H9 (cell line): ENCODE measurements around the gene PNPLA4. TPM values are rescaled to one million over a fixed set of nuclear protein-coding genes. Genes with fewer than 3 reads are reported as not detected.

Source experiments
- DNase-seq: peaks from one replicate; pipeline ENCODE4 v3.0.0-alpha.2; 2017
- H2AFZ ChIP-seq: one replicate; pipeline ENCODE4 v1.6.1; 2013; ENCODE audit warnings: mild to moderate bottlenecking, low read length, control low read depth, moderate library complexity
- H2AK5ac ChIP-seq: 2 replicates; pipeline ENCODE4 v1.6.1; 2013; ENCODE audit warnings: low read length, control low read depth, mixed read lengths; ENCODE audit not compliant: insufficient read length
- H2BK120ac ChIP-seq: one replicate; pipeline ENCODE4 v1.6.1; 2013; ENCODE audit warnings: low read depth, mild to moderate bottlenecking, low read length, control low read depth, inconsistent platforms; ENCODE audit not compliant: poor library complexity, severe bottlenecking
- H2BK12ac ChIP-seq: 2 replicates; pipeline ENCODE4 v1.6.1; 2013; ENCODE audit warnings: low read length, control low read depth, mixed read lengths, low read depth; ENCODE audit not compliant: insufficient read length
- H2BK15ac ChIP-seq: 2 replicates; pipeline ENCODE4 v1.6.1; 2013; ENCODE audit warnings: low read depth, low read length, control low read depth
- H2BK20ac ChIP-seq: one replicate; pipeline ENCODE4 v1.6.1; 2013; ENCODE audit warnings: low read depth, mild to moderate bottlenecking, low read length, control low read depth, inconsistent platforms; ENCODE audit not compliant: poor library complexity, severe bottlenecking
- H2BK5ac ChIP-seq: 2 replicates; pipeline ENCODE4 v1.6.1; 2013; ENCODE audit warnings: low read length, control low read depth, mixed read lengths; ENCODE audit not compliant: insufficient read length
- H3K14ac ChIP-seq: 2 replicates; pipeline ENCODE4 v1.6.1; 2013; ENCODE audit warnings: low read length, control low read depth; ENCODE audit not compliant: insufficient read depth
- H3K18ac ChIP-seq: 2 replicates; pipeline ENCODE4 v1.6.1; 2013; ENCODE audit warnings: low read depth, mild to moderate bottlenecking, mixed read lengths, low read length, control low read depth; ENCODE audit not compliant: insufficient read length
- H3K23ac ChIP-seq: 2 replicates; pipeline ENCODE4 v1.6.1; 2013; ENCODE audit warnings: low read length, control low read depth, mixed read lengths, low read depth; ENCODE audit not compliant: insufficient read length
- H3K23me2 ChIP-seq: 2 replicates; pipeline ENCODE4 v1.6.1; 2013; ENCODE audit warnings: low read depth, mild to moderate bottlenecking, mixed read lengths, low read length, control low read depth; ENCODE audit not compliant: insufficient read length, poor library complexity, severe bottlenecking
- H3K27ac ChIP-seq: 2 replicates; pipeline ENCODE4 v1.5.1; 2013; ENCODE audit warnings: low read length, control low read depth, mixed read lengths, low read depth; ENCODE audit not compliant: insufficient read length
- H3K27me3 ChIP-seq: 2 replicates; pipeline ENCODE4 v1.6.1; 2013; ENCODE audit warnings: low read length, control low read depth, inconsistent platforms; ENCODE audit not compliant: insufficient read depth
- H3K4ac ChIP-seq: 2 replicates; pipeline ENCODE4 v1.6.1; 2013; ENCODE audit warnings: low read depth, mild to moderate bottlenecking, control low read depth, inconsistent platforms, low read length, moderate library complexity
- H3K4me1 ChIP-seq: 2 replicates; pipeline ENCODE4 v1.6.1; 2013; ENCODE audit warnings: low read length, control low read depth, inconsistent platforms; ENCODE audit not compliant: insufficient read depth
- H3K4me2 ChIP-seq: 2 replicates; pipeline ENCODE4 v1.6.1; 2013; ENCODE audit warnings: low read length, control low read depth, mixed read lengths; ENCODE audit not compliant: insufficient read length, insufficient read depth
- H3K56ac ChIP-seq: 2 replicates; pipeline ENCODE4 v1.6.1; 2013; ENCODE audit warnings: low read depth, mild to moderate bottlenecking, mixed read lengths, low read length, control low read depth; ENCODE audit not compliant: insufficient read length
- H3K79me1 ChIP-seq: 2 replicates; pipeline ENCODE4 v1.6.1; 2013; ENCODE audit warnings: low read depth, mild to moderate bottlenecking, moderate library complexity, low read length, control low read depth, inconsistent platforms; ENCODE audit not compliant: insufficient read depth, poor library complexity, severe bottlenecking
- H3K79me2 ChIP-seq: 2 replicates; pipeline ENCODE4 v1.6.1; 2013; ENCODE audit warnings: low read length, control low read depth, inconsistent platforms; ENCODE audit not compliant: insufficient read depth
- H3K9ac ChIP-seq: 2 replicates; pipeline ENCODE4 v1.6.1; 2013; ENCODE audit warnings: low read length, control low read depth, mixed read lengths; ENCODE audit not compliant: insufficient read length; ENCODE audit errors: extremely low read depth
- H3K9me3 ChIP-seq: one replicate; pipeline ENCODE4 v1.6.1; 2013; ENCODE audit warnings: low read depth, low read length, inconsistent platforms; ENCODE audit not compliant: control insufficient read depth
- H3T11ph ChIP-seq: one replicate; pipeline ENCODE4 v1.6.1; 2013; ENCODE audit warnings: mild to moderate bottlenecking, low read length, control low read depth, inconsistent platforms
- H4K20me1 ChIP-seq: one replicate; pipeline ENCODE4 v1.6.1; 2013; ENCODE audit not compliant: control insufficient read depth, insufficient read length, insufficient read depth
- H4K5ac ChIP-seq: 2 replicates; pipeline ENCODE4 v1.6.1; 2013; ENCODE audit warnings: low read depth, mild to moderate bottlenecking, mixed read lengths, low read length, control low read depth; ENCODE audit not compliant: insufficient read length
- H4K8ac ChIP-seq: replicated peaks from 2 replicates; pipeline ENCODE4 v1.6.1; 2013; ENCODE audit warnings: low read length, control low read depth, mixed read lengths, low read depth; ENCODE audit not compliant: insufficient read length
- H4K91ac ChIP-seq: 2 replicates; pipeline ENCODE4 v1.6.1; 2013; ENCODE audit warnings: low read depth, mild to moderate bottlenecking, moderate library complexity, mixed read lengths, low read length, control low read depth; ENCODE audit not compliant: insufficient read length
- H3K27ac Mint-ChIP-seq, 3 experiments: 2 replicates in 2 of 3; 3 replicates in 1 of 3; pipeline ENCODE4 v1.8.0; 2020 to 2021; ENCODE audit warnings: mixed read lengths in 3 of 3, mild to moderate bottlenecking in 1 of 3, moderate library complexity in 1 of 3
- H3K27me3 Mint-ChIP-seq: 2 replicates; pipeline ENCODE4 v1.8.0; 2021; ENCODE audit warnings: low read depth, mild to moderate bottlenecking, moderate library complexity, mixed read lengths
- H3K36me3 Mint-ChIP-seq, 3 experiments: 2 replicates in 2 of 3; 3 replicates in 1 of 3; pipeline ENCODE4 v1.8.0; 2020 to 2021; ENCODE audit warnings: low read depth in 3 of 3, mixed read lengths in 3 of 3; ENCODE audit not compliant: insufficient read depth in 1 of 3
- H3K4me1 Mint-ChIP-seq, 2 experiments: 2 replicates each; pipeline ENCODE4 v1.8.0; 2020; ENCODE audit warnings: mixed read lengths in 2 of 2
- H3K4me3 Mint-ChIP-seq, 2 experiments: 2 replicates in 1 of 2; 3 replicates in 1 of 2; pipeline ENCODE4 v1.8.0; 2020 to 2021; ENCODE audit warnings: mild to moderate bottlenecking in 2 of 2, mixed read lengths in 2 of 2, moderate library complexity in 1 of 2
- H3K9me3 Mint-ChIP-seq, 2 experiments: 2 replicates in 1 of 2; 3 replicates in 1 of 2; pipeline ENCODE4 v1.8.0; 2020; ENCODE audit warnings: mild to moderate bottlenecking in 2 of 2, mixed read lengths in 2 of 2, moderate library complexity in 1 of 2
- CTCF ChIP-seq: fragments of 200-600 bp; sonication (generic); conservative IDR thresholded peaks from 3 replicates; pipeline ENCODE4 v1.8.0; 2021; ENCODE audit warnings: antibody characterized with exemption, mild to moderate bottlenecking
- WGBS: extraction: QIAGEN DNeasy Blood & Tissue Kit; methylation state at CpG from one replicate; pipeline ENCODE4 v1.1.7; 2013; ENCODE audit warnings: missing lambda C conversion rate, low lambda C conversion rate, mixed read lengths; ENCODE audit not compliant: insufficient read length; ENCODE audit errors: extremely low coverage; 5-methylcytosine and 5-hydroxymethylcytosine counted together
- total RNA-seq: library from RNA; stranded (reverse); gene quantifications from 2 replicates; pipeline ENCODE4 v1.2.1, GENCODE V29; 2021

The PNPLA4 gene
- total RNA-seq, 1 experiment from 2014 or later, result 21.4 TPM

- H3K79me1 ChIP-seq, result no peaks in the 10 kb centered on the region
- Mint-ChIP-seq H3K4me3 (peak overlapping the region in 1 of 2 experiments; percentile 89; a peak in 3 of 5 replicates), H3K4me1 (peaks cover 13 to 14% of the 10 kb centered on the region in 2 experiments), H3K9me3 (no peaks in the 10 kb centered on the region), H3K36me3 (peaks cover 0 to 2% (median 0%) of the 10 kb centered on the region in 3 experiments; a peak in 1 of 7 replicates), H3K27ac (no peak overlapping the region), H3K27me3 (peaks cover 1% of the 10 kb centered on the region)
- no peak overlapping the region for H4K91ac ChIP-seq
- no peak overlapping the region for H2AFZ ChIP-seq
- no peak overlapping the region for H3K14ac ChIP-seq
- no peak overlapping the region for H2BK15ac ChIP-seq
- H4K8ac ChIP-seq, result no peak overlapping the region
- no peaks in the 10 kb centered on the region; the same call in 1 of the 2 replicates for H3K4me1 ChIP-seq
- H2BK120ac ChIP-seq, result no peak overlapping the region
- H3K9me3 ChIP-seq, result no peaks in the 10 kb centered on the region
- no peak overlapping the region for H3K4me2 ChIP-seq
- WGBS, result 100% methylated on average over 1 of the region's 9 CpGs
- H3K27ac ChIP-seq, result no peak overlapping the region
- H4K20me1 ChIP-seq, result no peaks in the 10 kb centered on the region
- no peak overlapping the region for H2AK5ac ChIP-seq
- peak; percentile 59 for DNase-seq
- H2BK20ac ChIP-seq, result no peak overlapping the region
- no peak overlapping the region for H3K18ac ChIP-seq
- no peak overlapping the region for H3K56ac ChIP-seq
- H2BK5ac ChIP-seq, result no peak overlapping the region
- no peak overlapping the region for H3K9ac ChIP-seq
- no peak overlapping the region for H2BK12ac ChIP-seq
- peaks cover 4% of the 10 kb centered on the region for H3K23me2 ChIP-seq
- H3K4ac ChIP-seq, result no peak overlapping the region
- no peak overlapping the region for H3K23ac ChIP-seq
- peak; percentile 89 for TF ChIP-seq CTCF
- no peak overlapping the region for H4K5ac ChIP-seq
- no peaks in the 10 kb centered on the region for H3K27me3 ChIP-seq
- no peak overlapping the region for H3T11ph ChIP-seq
- H3K79me2 ChIP-seq, result no peaks in the 10 kb centered on the region
These were observed 1.2 kb downstream of the PNPLA4 start for GRCh38 chrX:7925867-7926472.
